Activated naive CD8-positive, alpha-beta T cell treated with anti-CD3 and anti-CD28 coated beads, Interleukin-2, amount 10 ng/mL, durations not matched to agents 7 days and 5 days (primary cell): ENCODE data around the gene TAF4. TPM values are rescaled to one million over a fixed set of nuclear protein-coding genes. Genes with fewer than 3 reads are reported as not detected.
"Not testable (repeated sequence)": the region's sequence is repeated elsewhere in the genome, so short reads cannot be mapped to it uniquely, and the experiment has no call there.

ENCODE experiments used
- ATAC-seq: fragments of 150-1000 bp; cut with Tn5 transposase; one replicate; pipeline ENCODE4 v1.10.0; 2021; ENCODE audit warnings: low read depth, moderate library complexity
- POLR2A ChIA-PET: fragments of 350-600 bp; sonication (Branson Sonifier 250); formaldehyde crosslinking; loops from one replicate; lab custom pipeline; 2021; ENCODE audit warnings: antibody characterized with exemption; lab: Charles Lee
- DNase-seq: peaks from one replicate; pipeline ENCODE4 v3.0.0; 2021
- H3K27ac Mint-ChIP-seq: one replicate; pipeline ENCODE4 v1.8.0; 2022; ENCODE audit warnings: mild to moderate bottlenecking, mixed read lengths
- H3K27me3 Mint-ChIP-seq: one replicate; pipeline ENCODE4 v1.8.0; 2022; ENCODE audit warnings: mild to moderate bottlenecking, moderate library complexity, mixed read lengths
- H3K36me3 Mint-ChIP-seq: one replicate; pipeline ENCODE4 v1.8.0; 2021; ENCODE audit warnings: mild to moderate bottlenecking, mixed read lengths
- H3K4me1 Mint-ChIP-seq: one replicate; pipeline ENCODE4 v1.8.0; 2021; ENCODE audit warnings: mixed read lengths
- H3K4me3 Mint-ChIP-seq: one replicate; pipeline ENCODE4 v1.8.0; 2022; ENCODE audit warnings: mild to moderate bottlenecking, moderate library complexity, mixed read lengths
- H3K9me3 Mint-ChIP-seq: one replicate; pipeline ENCODE4 v1.8.0; 2021; ENCODE audit warnings: mixed read lengths
- total RNA-seq, 2 experiments: library from RNA; stranded (reverse); gene quantifications; one replicate each; pipeline ENCODE4 v1.2.3, GENCODE V29; 2021

The TAF4 gene
- total RNA-seq, 2 experiments from 2014 or later = 22.6 to 23.8 TPM

DNA sequence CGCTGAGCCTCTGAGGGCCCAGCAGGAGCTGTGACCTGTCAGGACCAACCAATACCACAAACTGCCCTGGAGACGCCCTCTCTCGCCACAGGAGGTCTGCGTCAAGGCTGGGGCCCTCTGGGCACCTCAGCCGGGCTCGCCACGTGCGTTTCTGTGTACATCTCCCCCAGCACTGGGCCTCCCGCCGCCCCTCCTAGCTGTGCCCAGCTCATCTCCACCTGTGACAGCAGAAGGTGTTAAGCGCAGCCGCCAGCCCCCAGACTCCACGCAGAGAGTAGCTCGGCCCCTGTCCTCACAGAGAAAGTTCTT is 91.4 kb downstream of the TAF4 start:
- no peak for ATAC-seq
- Mint-ChIP-seq H3K36me3 (peaks cover 15% of the 10 kb centered on the region), H3K27ac (no peak overlapping the region), H3K4me3 (no peak overlapping the region), H3K4me1 (no peaks in the 10 kb centered on the region), H3K27me3 (no peaks in the 10 kb centered on the region), H3K9me3 (no peaks in the 10 kb centered on the region)
- DNase-seq = no peak
- POLR2A ChIA-PET = no interaction called here

DNA sequence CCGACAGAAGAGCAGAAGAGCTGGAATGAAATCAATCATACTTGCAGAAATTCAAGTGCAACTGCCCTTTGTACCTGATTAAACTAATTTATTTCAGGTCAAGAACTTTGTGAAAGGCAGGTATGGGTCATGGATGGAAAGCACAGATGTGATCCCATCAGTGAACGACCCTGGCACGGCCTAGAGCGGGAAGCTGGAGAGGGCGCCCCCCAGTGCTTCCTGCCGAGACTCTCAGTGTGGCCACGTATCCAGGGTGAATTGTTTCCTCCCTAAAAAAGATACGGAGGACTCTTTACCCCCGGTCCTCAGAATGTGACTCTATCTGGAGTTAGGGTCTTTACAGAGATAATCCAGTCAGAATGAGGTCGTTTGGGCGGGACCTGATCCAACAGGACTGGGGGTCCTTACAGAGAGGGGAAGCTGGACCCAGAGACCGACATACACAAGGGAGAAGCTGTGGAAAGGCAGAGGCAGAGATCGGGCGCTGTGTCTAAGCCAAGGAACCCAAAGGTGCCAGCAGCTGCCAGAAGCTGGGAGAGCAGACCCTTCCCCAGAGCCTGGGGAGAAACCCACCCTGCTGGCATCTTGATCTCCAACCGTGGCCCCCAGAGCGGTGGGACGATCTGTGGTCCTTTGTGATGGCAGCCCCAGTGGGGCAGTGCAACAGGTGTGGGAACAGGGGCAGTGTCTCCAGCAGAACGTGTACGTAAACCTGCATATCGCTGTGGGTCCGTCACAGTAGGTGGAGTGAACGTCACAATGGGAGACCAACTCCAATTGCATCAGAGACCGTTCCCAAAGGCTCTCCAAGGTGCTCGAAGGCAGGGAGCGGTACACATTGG is 91.9 kb downstream of the TAF4 start:
- no peak overlapping the region for H3K27ac Mint-ChIP-seq
- ATAC-seq = no peak
- no peak for DNase-seq
- peaks cover 14% of the 10 kb centered on the region for H3K36me3 Mint-ChIP-seq
- H3K27me3 Mint-ChIP-seq = no peaks in the 10 kb centered on the region
- POLR2A ChIA-PET = no interaction called here
- no peaks in the 10 kb centered on the region for H3K4me1 Mint-ChIP-seq
- H3K9me3 Mint-ChIP-seq = no peaks in the 10 kb centered on the region
- H3K4me3 Mint-ChIP-seq = no peak overlapping the region

DNA sequence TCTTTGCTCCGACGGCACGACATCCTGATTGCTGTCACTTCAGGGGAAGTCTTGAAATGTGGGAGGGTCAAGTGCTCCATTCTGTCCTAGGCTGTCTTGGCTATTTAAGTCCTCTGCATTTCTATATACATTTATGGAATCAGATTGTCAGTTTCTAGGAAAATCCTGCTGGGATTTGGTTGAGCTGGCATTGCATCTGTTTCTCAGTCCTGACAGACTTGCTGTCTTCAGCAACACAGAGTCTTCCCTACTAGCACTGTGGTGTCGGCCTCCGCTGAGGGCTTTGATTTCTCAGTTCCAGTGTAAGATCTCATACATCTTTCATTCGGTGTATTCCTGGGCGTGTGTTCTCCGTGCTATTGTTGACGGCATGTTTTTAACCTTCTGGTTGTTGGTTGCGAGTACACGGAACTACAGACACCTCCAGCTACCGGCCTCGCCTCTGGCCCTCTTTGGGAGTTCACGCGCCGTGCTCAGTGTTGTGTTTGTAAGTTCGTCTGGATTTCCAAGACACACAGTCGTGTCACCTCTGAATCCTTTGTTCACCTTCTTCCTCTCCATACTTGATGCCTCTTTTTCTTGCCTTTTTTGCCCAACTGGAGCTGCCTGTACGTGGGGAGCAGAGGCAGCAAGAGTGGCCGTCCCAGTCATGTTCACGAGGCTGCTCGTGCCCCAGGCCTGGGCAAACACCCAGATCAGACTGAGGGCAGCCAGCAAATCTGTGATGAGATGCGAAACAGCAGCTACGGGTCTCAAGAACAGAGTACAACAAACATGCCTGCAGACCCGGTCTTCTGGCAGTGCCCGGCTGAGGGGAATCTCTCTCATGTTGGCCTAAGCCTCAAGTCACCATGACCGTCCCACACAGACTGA is 92.8 kb downstream of the TAF4 start:
- no peaks in the 10 kb centered on the region for H3K4me1 Mint-ChIP-seq
- no peak for DNase-seq
- H3K27ac Mint-ChIP-seq = no peak overlapping the region

DNA sequence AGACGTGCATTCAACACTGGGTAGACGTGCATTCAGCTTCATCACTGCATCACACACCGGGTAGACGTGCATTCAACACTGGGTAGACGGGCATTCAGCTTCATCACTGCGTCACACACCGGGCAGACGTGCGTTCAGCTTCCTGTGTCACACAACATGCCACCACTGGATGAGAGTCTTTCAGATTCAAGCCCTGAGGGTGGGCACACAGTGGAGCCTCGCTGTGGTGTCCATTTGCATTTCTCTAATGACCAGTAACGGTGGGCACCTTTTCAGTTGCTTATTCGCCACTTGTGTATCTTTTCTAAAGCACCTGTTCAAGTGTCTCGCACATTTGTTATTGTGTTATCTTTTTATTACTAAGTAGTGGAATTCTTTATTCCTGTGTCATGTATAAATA is 94.1 kb downstream of the TAF4 start:
- peaks cover 12% of the 10 kb centered on the region for H3K36me3 Mint-ChIP-seq
- ATAC-seq, H3K27ac Mint-ChIP-seq, DNase-seq, H3K4me3 Mint-ChIP-seq, H3K4me1 Mint-ChIP-seq, H3K9me3 Mint-ChIP-seq, H3K27me3 Mint-ChIP-seq, POLR2A ChIA-PET: not testable (repeated sequence)

More for the DNA sequence above, 92.8 kb downstream of the TAF4 start:
- Mint-ChIP-seq H3K9me3 (no peaks in the 10 kb centered on the region), H3K4me3 (no peak overlapping the region), H3K36me3 (peaks cover 13% of the 10 kb centered on the region), H3K27me3 (no peaks in the 10 kb centered on the region)
- no peak for ATAC-seq
- POLR2A ChIA-PET = no interaction called here

DNA sequence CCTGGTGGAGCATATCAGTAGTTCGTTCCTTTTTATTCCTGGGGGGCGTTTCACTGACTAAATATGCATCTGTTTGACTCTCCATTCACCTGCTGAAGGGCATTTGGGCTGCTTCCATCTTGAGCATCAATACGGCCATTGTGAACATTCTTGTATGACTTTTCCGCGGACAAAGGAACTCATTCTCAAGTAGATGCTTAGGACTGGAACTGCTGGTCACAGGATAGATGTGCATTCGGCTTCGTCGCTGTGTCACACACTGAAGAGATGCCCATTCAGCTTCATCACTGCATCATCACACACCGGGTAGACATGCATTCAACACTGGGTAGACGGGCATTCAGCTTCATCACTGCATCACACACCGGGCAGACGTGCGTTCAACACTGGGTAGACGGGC is 95.3 kb downstream of the TAF4 start:
- ATAC-seq = no peak
- H3K27ac Mint-ChIP-seq = no peak overlapping the region
- peaks cover 11% of the 10 kb centered on the region for H3K36me3 Mint-ChIP-seq
- H3K9me3 Mint-ChIP-seq = no peaks in the 10 kb centered on the region
- H3K4me3 Mint-ChIP-seq = no peak overlapping the region
- DNase-seq = no peak
- no peaks in the 10 kb centered on the region for H3K4me1 Mint-ChIP-seq
- H3K27me3 Mint-ChIP-seq = peaks cover 4% of the 10 kb centered on the region
- POLR2A ChIA-PET = no interaction called here

DNA sequence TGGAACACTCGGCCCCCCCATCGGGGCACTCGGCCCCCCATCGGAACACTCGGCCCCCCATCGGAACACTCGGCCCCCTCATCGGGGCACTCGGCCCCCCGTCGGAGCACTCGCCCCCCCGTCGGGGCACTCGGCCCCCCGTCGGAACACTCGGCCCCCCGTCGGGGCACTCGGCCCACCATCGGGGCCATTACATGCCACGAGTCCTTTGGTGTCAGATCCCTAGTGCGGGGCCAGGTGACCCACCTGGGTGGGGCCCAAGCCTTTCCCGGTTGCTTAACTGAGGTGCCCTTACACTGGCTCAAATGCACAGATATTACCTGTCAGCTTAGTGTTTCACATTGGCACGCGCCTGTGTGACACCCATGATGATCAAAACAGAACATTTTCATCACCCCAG is 95.9 kb downstream of the TAF4 start:
- no peak for DNase-seq

DNA sequence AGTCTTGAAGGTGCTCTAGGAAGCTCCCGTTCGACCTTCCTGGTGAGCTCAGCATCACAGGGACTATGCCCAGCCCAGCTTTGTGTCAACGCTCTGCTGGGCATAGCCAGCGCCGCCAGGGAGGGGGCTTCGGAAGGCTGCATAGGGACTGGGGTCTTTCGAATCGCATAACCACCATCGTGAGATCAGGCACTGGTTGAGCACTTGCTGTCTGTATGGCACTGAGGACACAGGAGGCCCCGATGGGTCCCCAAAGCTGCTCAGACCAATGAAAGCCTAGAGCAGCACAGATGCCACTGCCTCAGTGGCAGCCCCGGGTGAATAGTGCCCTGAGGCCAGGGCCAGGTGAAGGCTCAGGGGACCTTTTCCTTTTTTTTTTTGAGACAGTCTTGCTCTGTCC is 96.7 kb downstream of the TAF4 start:
- peaks cover 11% of the 10 kb centered on the region for H3K36me3 Mint-ChIP-seq
- H3K9me3 Mint-ChIP-seq = no peaks in the 10 kb centered on the region
- ATAC-seq (no peak), DNase-seq (no peak)
- POLR2A ChIA-PET = no interaction called here
- H3K27ac Mint-ChIP-seq = no peak overlapping the region
- H3K4me1 Mint-ChIP-seq = no peaks in the 10 kb centered on the region
- peaks cover 14% of the 10 kb centered on the region for H3K27me3 Mint-ChIP-seq
- no peak overlapping the region for H3K4me3 Mint-ChIP-seq

More for the DNA sequence above, 95.9 kb downstream of the TAF4 start:
- no peak for ATAC-seq
- Mint-ChIP-seq H3K4me3 (no peak overlapping the region), H3K4me1 (no peaks in the 10 kb centered on the region), H3K27ac (no peak overlapping the region), H3K36me3 (peaks cover 11% of the 10 kb centered on the region), H3K9me3 (no peaks in the 10 kb centered on the region), H3K27me3 (peaks cover 9% of the 10 kb centered on the region)
- POLR2A ChIA-PET = no interaction called here

DNA sequence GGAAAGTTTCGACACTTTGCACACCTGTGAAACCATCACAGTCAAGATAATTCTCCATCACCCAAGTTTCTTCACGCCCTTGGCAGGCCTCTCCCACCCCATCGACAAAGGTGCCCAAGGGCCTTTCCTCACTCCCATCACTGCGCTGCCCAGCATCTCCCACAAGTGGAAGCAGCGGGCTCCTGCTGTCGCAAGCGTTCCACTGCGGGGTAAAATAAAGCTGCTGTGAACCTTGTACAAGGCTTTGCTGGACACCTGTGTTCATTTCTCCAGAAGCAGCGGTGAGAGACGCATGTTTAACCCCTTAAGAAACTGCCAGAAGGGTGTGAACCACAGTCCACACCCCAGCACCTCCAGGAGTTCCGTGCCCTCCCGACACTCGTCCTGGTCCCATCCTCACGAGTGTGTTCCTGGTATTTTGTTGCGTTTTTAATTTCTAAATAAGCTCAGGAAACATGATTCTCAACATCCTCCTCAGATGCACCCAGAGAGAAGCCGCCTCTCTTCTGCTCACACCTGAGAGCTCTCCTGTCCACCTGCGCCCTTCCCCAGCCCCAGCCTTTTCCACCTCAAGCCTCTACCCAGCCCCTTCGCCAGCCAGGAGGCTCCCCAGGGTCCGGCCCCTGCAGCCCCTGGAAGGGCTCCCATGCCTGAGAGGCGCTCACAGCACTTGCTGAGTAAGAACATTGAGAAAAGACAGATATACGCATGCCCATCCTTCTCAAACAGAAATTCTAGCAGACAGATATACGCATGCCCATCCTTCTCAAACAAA is 97.5 kb downstream of the TAF4 start:
- Mint-ChIP-seq H3K36me3 (peaks cover 7% of the 10 kb centered on the region), H3K27me3 (peaks cover 17% of the 10 kb centered on the region), H3K9me3 (no peaks in the 10 kb centered on the region), H3K4me3 (no peak overlapping the region), H3K4me1 (no peaks in the 10 kb centered on the region), H3K27ac (no peak overlapping the region)
- DNase-seq (no peak), ATAC-seq (no peak)
- POLR2A ChIA-PET = no interaction called here

DNA sequence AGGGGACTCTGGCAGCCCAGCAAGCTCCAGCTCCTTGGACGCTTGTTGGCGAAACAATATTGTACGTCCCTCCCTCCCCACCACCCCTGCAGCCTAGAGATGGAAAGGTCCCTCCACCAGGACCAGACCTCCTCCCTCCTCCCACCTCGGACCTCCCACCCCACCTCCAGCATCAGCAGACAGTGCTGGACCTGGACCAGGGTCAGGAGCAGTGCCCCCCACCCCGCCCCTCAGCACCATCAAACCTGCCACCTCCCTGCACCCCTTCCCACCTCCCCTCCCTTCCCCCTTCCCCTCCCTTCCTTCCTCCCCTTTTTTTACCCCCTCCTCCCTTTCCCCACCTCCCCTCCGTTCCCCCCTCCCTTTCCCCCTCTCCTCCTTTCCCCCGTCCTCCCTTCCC is 98.4 kb downstream of the TAF4 start:
- ATAC-seq (no peak), DNase-seq (no peak)
- H3K4me1 Mint-ChIP-seq = no peaks in the 10 kb centered on the region
- no peak overlapping the region for H3K27ac Mint-ChIP-seq
- peaks cover 1% of the 10 kb centered on the region for H3K36me3 Mint-ChIP-seq
- no peaks in the 10 kb centered on the region for H3K9me3 Mint-ChIP-seq
- no peak overlapping the region for H3K4me3 Mint-ChIP-seq
- H3K27me3 Mint-ChIP-seq = peaks cover 17% of the 10 kb centered on the region
- POLR2A ChIA-PET = no interaction called here

DNA sequence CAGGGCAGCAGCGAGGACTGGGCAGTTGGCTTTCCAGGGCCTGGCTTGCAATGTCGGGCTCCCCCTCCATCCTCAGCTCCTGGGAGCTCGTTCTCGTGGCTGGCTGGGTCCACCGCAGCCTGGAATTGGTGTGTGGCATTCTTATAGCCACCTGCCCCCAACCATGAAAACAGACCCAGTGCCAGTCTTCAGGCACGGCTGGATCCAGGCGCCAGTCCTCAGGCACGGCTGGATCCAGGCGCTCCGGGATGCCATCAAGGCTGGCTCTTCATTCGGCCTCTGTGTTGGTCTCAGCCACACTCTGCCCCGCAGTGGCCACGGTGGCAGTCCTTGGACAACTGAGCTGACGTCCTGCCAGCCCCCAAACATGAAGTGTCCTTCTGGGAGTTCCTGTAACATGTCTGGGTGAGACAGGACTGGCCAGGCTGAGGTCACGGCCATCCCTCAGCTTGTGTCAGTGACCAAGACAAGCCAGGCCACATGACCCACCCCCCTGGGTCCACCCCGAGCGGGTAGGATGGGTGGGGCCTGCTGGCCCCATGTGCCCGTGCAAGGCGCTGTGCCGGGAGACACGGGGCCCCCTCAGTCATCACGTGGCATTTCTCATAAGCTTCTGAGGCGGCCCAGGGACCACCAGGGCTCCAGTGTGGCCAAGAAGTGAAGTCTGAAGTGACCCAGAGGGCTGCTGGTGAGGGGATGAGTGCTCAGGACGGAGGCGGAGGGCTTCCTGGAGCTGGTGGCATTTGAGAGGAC is 99.0 kb downstream of the TAF4 start:
- no peak overlapping the region for H3K4me3 Mint-ChIP-seq
- H3K27me3 Mint-ChIP-seq = peaks cover 17% of the 10 kb centered on the region
- no peaks in the 10 kb centered on the region for H3K9me3 Mint-ChIP-seq
- POLR2A ChIA-PET = no interaction called here
- H3K27ac Mint-ChIP-seq = no peak overlapping the region
- no peak for ATAC-seq
- no peak for DNase-seq
- H3K4me1 Mint-ChIP-seq = no peaks in the 10 kb centered on the region
- no peaks in the 10 kb centered on the region for H3K36me3 Mint-ChIP-seq

DNA sequence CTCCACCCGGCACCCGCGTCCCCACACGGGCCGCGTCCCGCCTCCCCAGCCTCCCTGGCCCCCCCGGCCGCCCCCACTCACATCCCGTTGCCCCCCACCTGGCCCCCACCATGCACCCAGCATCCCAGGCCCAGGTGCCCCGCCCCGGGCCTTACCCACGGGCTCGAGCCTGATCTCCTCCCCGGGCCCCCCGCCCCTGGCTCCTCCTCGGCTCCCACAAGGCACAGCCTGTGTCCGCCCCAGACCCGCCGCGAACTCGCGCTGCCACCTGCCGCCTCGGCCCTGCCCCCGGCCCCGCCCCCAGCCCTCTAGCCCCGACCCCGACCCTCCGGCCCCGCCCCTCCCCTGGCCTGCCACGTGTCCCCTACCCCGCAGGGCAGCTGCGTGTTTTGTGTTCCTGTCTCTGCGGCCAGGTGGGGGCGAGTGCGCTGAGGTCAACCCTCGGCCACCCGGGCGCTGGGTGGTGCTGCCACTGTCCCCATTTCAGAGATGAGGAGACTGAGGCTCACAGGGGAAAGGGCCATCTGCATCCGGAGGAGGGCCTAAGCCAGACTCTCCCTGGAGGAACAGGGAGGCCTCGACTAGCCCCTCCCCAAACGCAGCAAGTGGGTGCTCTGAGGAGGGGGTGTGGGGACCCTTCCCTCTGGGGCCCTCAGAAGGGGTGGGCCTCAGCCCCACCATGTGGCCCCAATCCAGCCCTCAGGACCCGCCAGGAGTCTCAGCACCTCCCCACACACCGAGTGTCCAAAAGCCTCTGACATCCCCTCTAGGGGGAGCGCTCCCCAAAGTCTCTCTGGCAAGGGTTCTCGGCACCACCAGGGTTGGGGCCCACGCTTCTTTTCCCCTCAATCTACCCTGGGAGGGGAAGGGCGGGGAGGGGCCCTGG is 99.8 kb downstream of the TAF4 start:
- Mint-ChIP-seq H3K9me3 (no peaks in the 10 kb centered on the region), H3K4me1 (no peaks in the 10 kb centered on the region), H3K27me3 (peaks cover 17% of the 10 kb centered on the region), H3K27ac (no peak overlapping the region), H3K4me3 (no peak overlapping the region), H3K36me3 (no peaks in the 10 kb centered on the region)
- POLR2A ChIA-PET = no interaction called here
- DNase-seq = no peak
- no peak for ATAC-seq
